ENCODE data around the gene TOP1.
A peak's percentile ranks its signal among the peaks of the same experiment; 100 is the strongest.

Gene TOP1

GRCh38 chr20:41168281-41169161 lies 139.9 kb downstream of the TOP1 start:
- no peak for DNase-seq (ENCODE audit: low read depth)

- no peak for DNase-seq (ENCODE audit: low read depth)
These were observed 140.6 kb downstream of the TOP1 start for GRCh38 chr20:41169162-41169690.

- DNase-seq (ENCODE audit: low read depth): no peak
These were observed 141.2 kb downstream of the TOP1 start for GRCh38 chr20:41169791-41170351.

GRCh38 chr20:41170386-41171105 lies 141.9 kb downstream of the TOP1 start:
- no peak for DNase-seq (ENCODE audit: low read depth)

- DNase-seq (ENCODE audit: low read depth): no peak
These were observed 143.2 kb downstream of the TOP1 start for GRCh38 chr20:41171736-41172295.

GRCh38 chr20:41172296-41173140 lies 143.9 kb downstream of the TOP1 start:
- DNase-seq (ENCODE audit: low read depth): no peak

- DNase-seq (ENCODE audit: low read depth): peak; percentile 51
These were observed 144.6 kb downstream of the TOP1 start for GRCh38 chr20:41173161-41173721.

GRCh38 chr20:41173791-41174341 lies 145.2 kb downstream of the TOP1 start:
- DNase-seq (ENCODE audit: low read depth): no peak

Data from activated T-helper 9 cell treated with anti-CD3 and anti-CD28 coated beads, Interleukin-2, amount 50 U/mL, for 16 hours (primary cell).